Stimulated activated naive CD8-positive, alpha-beta T cell treated with anti-CD3 and anti-CD28 coated beads, Interleukin-15, amount 100 ng/mL, for 72 hours (primary cell): ENCODE data around the gene SHISA8.
A peak's percentile ranks its signal among the peaks of the same experiment; 100 is the strongest.
"Not testable (repeated sequence)": the region's sequence is repeated elsewhere in the genome, so short reads cannot be mapped to it uniquely, and the experiment has no call there.

ENCODE experiments used
- ATAC-seq: fragments of 150-1000 bp; cut with Tn5 transposase; 2 replicates; pipeline ENCODE4 v1.10.0; 2021; ENCODE audit warnings: mild to moderate bottlenecking, moderate library complexity
- DNase-seq, 2 donors: peaks; one replicate each; pipeline ENCODE4 v3.0.0; 2021 to 2022
- H3K27ac Mint-ChIP-seq, 2 donors: one replicate each; pipeline ENCODE4 v1.8.0; 2022; ENCODE audit warnings: mild to moderate bottlenecking in 2 of 2, mixed read lengths in 2 of 2, moderate library complexity in 2 of 2
- H3K27me3 Mint-ChIP-seq: one replicate; pipeline ENCODE4 v1.8.0; 2022; ENCODE audit warnings: mixed read lengths
- H3K4me1 Mint-ChIP-seq: one replicate; pipeline ENCODE4 v1.8.0; 2022; ENCODE audit warnings: mild to moderate bottlenecking, mixed read lengths
- H3K4me3 Mint-ChIP-seq, 2 donors: one replicate each; pipeline ENCODE4 v1.8.0; 2022; ENCODE audit warnings: mild to moderate bottlenecking in 2 of 2, mixed read lengths in 2 of 2, moderate library complexity in 1 of 2
- H3K9me3 Mint-ChIP-seq, 2 donors: one replicate each; pipeline ENCODE4 v1.8.0; 2022; ENCODE audit warnings: mixed read lengths in 2 of 2

SHISA8 gene

GRCh38 chr22:41873391-41873790 is 41.5 kb downstream of the SHISA8 start:
- DNase-seq = peak; percentile 27 to 57
- peak; percentile 98 for ATAC-seq
- no peaks in the 10 kb centered on the region for H3K9me3 Mint-ChIP-seq
- no peaks in the 10 kb centered on the region for H3K27me3 Mint-ChIP-seq
- H3K4me1 Mint-ChIP-seq = peaks cover 68% of the 10 kb centered on the region
- peak overlapping the region; percentile 86 to 90 for H3K27ac Mint-ChIP-seq
- H3K4me3 Mint-ChIP-seq = peak overlapping the region; percentile 39 to 54

- DNase-seq (no peak), ATAC-seq (no peak)
- Mint-ChIP-seq H3K27me3 (no peaks in the 10 kb centered on the region), H3K27ac (no peak overlapping the region), H3K4me1 (peaks cover 57% of the 10 kb centered on the region), H3K4me3 (no peak overlapping the region), H3K9me3 (no peaks in the 10 kb centered on the region)
Measured at GRCh38 chr22:41870786-41871185, 44.1 kb downstream of the SHISA8 start.

GRCh38 chr22:41870081-41870480 is 44.8 kb downstream of the SHISA8 start:
- peaks cover 57% of the 10 kb centered on the region for H3K4me1 Mint-ChIP-seq
- not testable (repeated sequence) for H3K27me3 Mint-ChIP-seq, H3K9me3 Mint-ChIP-seq, DNase-seq, ATAC-seq, H3K27ac Mint-ChIP-seq, H3K4me3 Mint-ChIP-seq

GRCh38 chr22:41868556-41868955 is 46.3 kb downstream of the SHISA8 start:
- no peak overlapping the region for H3K4me3 Mint-ChIP-seq
- DNase-seq (no peak), ATAC-seq (no peak)
- H3K27ac Mint-ChIP-seq = no peak overlapping the region
- peaks cover 53% of the 10 kb centered on the region for H3K4me1 Mint-ChIP-seq
- no peaks in the 10 kb centered on the region for H3K9me3 Mint-ChIP-seq
- no peaks in the 10 kb centered on the region for H3K27me3 Mint-ChIP-seq

GRCh38 chr22:41863472-41863871 is 51.4 kb downstream of the SHISA8 start:
- DNase-seq = no peak
- Mint-ChIP-seq H3K27ac (peak overlapping the region; percentile 99 to 100), H3K4me3 (peak overlapping the region; percentile 85 to 90), H3K9me3 (no peaks in the 10 kb centered on the region), H3K27me3 (no peaks in the 10 kb centered on the region), H3K4me1 (peaks cover 72% of the 10 kb centered on the region)
- no peak for ATAC-seq

- Mint-ChIP-seq H3K27me3 (no peaks in the 10 kb centered on the region), H3K4me3 (peak overlapping the region; percentile 85 to 90), H3K4me1 (peaks cover 79% of the 10 kb centered on the region), H3K9me3 (no peaks in the 10 kb centered on the region), H3K27ac (peak overlapping the region; percentile 99 to 100)
- peak; percentile 85 for ATAC-seq
- peak; percentile 68 to 78 for DNase-seq
Measured at GRCh38 chr22:41862530-41863266, 52.2 kb downstream of the SHISA8 start.

- Mint-ChIP-seq H3K4me3 (peak overlapping the region; percentile 85 to 90), H3K27me3 (no peaks in the 10 kb centered on the region), H3K4me1 (peaks cover 84% of the 10 kb centered on the region), H3K27ac (peak overlapping the region; percentile 99 to 100), H3K9me3 (no peaks in the 10 kb centered on the region)
- DNase-seq = peak; percentile 59 to 69
- peak; percentile 75 for ATAC-seq
Measured at GRCh38 chr22:41862160-41862529, 52.7 kb downstream of the SHISA8 start.
